Cardiac ventricle fibroblast (primary cell): ENCODE measurements around the gene GRK4. TPM values are rescaled to one million over a fixed set of nuclear protein-coding genes. Genes with fewer than 3 reads are reported as not detected.

Source experiments
- total RNA-seq: library from RNA; depleted of rRNA; stranded (reverse); fragments of >200 nt; gene quantifications from 2 replicates; pipeline ENCODE4 v1.2.3, GENCODE V29; 2015

GRK4 gene
- 4.4 and 4.7 TPM in 2 replicates for total RNA-seq

DNA sequence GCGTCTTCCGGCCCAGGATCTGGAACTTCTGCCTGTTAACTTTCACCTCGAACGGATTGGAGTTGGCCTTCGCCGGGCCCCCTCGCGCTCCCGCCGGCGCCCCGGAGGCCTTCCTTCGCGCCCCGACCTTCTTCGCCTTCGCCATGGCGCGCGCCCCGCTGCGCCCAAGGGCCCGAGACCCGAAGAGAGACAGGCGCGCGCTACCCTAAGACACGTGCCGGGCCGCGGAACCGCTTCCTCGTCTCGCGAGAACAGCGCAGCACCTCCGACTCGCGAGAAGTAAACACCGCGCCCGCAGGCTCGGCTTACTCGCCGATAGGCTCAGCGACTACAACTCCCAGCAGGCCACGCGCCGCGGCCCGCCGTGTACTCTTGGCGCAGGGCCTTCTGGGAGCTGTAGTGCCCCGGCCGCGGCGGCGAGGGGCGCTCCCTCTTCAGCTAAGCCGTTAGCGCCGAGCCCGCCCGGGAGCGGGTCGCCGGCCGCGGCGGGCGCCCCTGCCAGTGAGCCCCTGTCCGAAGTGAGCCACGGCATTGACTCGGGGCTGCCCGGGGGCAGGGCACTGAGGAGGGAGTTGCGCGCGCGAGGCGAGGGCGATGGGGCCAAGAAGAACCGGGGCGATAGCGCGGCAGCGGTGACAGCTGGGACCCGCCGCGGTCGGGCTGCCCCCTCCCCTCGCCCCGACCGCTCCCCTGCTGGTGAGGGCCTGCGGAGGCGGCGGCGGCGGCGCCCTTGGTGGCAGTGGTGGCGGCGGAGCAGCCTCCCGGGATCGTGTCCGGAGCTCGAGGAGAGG, at the start of gene GRK4, which contains the start of gene NOP14:
Gene GRK4, plus strand, starts transcription at position 397 of the 791 bp plus-strand sequence. CDS start 500 bp downstream, outside the sequence.
Gene NOP14, minus strand, starts transcription at position 232 of the 791 bp plus-strand sequence. Its CDS starts 87 bp downstream, at position 145.

DNA sequence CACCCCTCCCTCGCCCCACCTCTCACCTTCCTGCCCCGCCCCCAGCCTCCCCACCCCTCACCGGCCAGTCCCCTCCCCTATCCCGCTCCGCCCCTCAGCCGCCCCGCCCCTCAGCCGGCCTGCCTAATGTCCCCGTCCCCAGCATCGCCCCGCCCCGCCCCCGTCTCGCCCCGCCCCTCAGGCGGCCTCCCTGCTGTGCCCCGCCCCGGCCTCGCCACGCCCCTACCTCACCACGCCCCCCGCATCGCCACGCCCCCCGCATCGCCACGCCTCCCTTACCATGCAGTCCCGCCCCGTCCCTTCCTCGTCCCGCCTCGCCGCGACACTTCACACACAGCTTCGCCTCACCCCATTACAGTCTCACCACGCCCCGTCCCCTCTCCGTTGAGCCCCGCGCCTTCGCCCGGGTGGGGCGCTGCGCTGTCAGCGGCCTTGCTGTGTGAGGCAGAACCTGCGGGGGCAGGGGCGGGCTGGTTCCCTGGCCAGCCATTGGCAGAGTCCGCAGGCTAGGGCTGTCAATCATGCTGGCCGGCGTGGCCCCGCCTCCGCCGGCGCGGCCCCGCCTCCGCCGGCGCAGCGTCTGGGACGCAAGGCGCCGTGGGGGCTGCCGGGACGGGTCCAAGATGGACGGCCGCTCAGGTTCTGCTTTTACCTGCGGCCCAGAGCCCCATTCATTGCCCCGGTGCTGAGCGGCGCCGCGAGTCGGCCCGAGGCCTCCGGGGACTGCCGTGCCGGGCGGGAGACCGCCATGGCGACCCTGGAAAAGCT, 110.9 kb downstream of the GRK4 start, which contains the start of the genes HTT and HTT-AS:
Gene HTT, plus strand, starts transcription at position 604 of the 768 bp plus-strand sequence. Its CDS starts 145 bp downstream, at position 749.
Gene HTT-AS, minus strand, starts transcription at position 461 of the 768 bp plus-strand sequence.

Other genes with a start within 250 kb of the GRK4 start
- gene TNIP2, start 207.2 kb upstream of the GRK4 start, total RNA-seq: 45.6 and 45.8 TPM in 2 replicates
- gene SH3BP2, start 170.5 kb upstream of the GRK4 start, total RNA-seq: 33.4 and 39.3 TPM in 2 replicates
- 190 and 208 TPM in 2 replicates for gene ADD1, start 119.7 kb upstream of the GRK4 start, total RNA-seq
- gene NOP14, start 165 bp upstream of the GRK4 start, total RNA-seq: 23.8 and 25.5 TPM in 2 replicates
- gene HTT-AS, start 111.0 kb downstream of the GRK4 start, total RNA-seq: not detected in 2 replicates
- gene HTT, start 111.1 kb downstream of the GRK4 start, total RNA-seq: 17.5 and 20.0 TPM in 2 replicates